HCT116 (cell line): Measurements from ENCODE around the gene KCNH2. TPM values are rescaled to one million over a fixed set of nuclear protein-coding genes. Genes with fewer than 3 reads are reported as not detected.

Experiments
- ATAC-seq: fragments of 200-7000 bp; cut with Tn5 transposase; 2 replicates; pipeline ENCODE4 v1.9.1; 2020; ENCODE audit warnings: mild to moderate bottlenecking, moderate library complexity
- BruUV-seq: library from RNA; stranded (reverse); fragments of 400-500 nt; replicated peaks from 2 replicates; lab custom pipeline; 2021; lab: Mats Ljungman, UMichigan
- CTCF ChIA-PET: fragments of 300-600 bp; sonication (Branson Sonifier 250); formaldehyde crosslinking; loops from one replicate; lab custom pipeline; 2021; ENCODE audit warnings: antibody characterized with exemption; lab: Charles Lee
- POLR2A ChIA-PET: fragments of 300-600, 350-600 bp; sonication (Branson Sonifier 250); formaldehyde crosslinking; loops from one replicate; lab custom pipeline; 2021; ENCODE audit warnings: antibody characterized with exemption; lab: Charles Lee
- RAD21 ChIA-PET, 2 experiments: fragments of 300-600 bp; sonication (Branson Sonifier 250); formaldehyde crosslinking; loops; one replicate each; lab custom pipeline; 2023; ENCODE audit warnings: low total read pairs in 2 of 2; ENCODE audit not compliant: uncharacterized antibody in 2 of 2, unreplicated experiment in 2 of 2, low non-redundant PET in 1 of 2; lab: Charles Lee
- DNase-seq: peaks from one replicate; pipeline ENCODE4 v3.0.0-alpha.2; 2010; ENCODE audit warnings: low read depth, low spot score
- H2AFZ ChIP-seq: fragments of 200-600 bp; shearing (Covaris generic), sonication (generic); 2 replicates; pipeline ENCODE4 v1.6.1; 2017; ENCODE audit warnings: low read depth, mixed run types, mixed read lengths, antibody characterized with exemption, low read length; ENCODE audit not compliant: poor library complexity, severe bottlenecking
- H3K27ac ChIP-seq: 2 replicates; pipeline ENCODE4 v1.5.1; 2012; ENCODE audit warnings: low read depth, low read length
- H3K27me3 ChIP-seq: fragments of 200-600 bp; sonication (generic); 2 replicates; pipeline ENCODE4 v1.6.1; 2016; ENCODE audit warnings: mixed run types, low read length, mixed read lengths; ENCODE audit not compliant: insufficient read depth
- H3K36me3 ChIP-seq, 2 experiments: fragments of 200-500 bp in 1 of 2; fragments of 200-600 bp in 1 of 2; sonication (Bioruptor generic) in 1 of 2; sonication (generic) in 1 of 2; 2 replicates each; pipeline versions ENCODE4 v1.5.1 to v1.6.1; 2014 to 2016; ENCODE audit warnings: low read length in 2 of 2, inconsistent platforms in 1 of 2, mixed read lengths in 1 of 2, mixed run types in 1 of 2; ENCODE audit not compliant: insufficient read depth in 2 of 2, control insufficient read depth in 1 of 2
- H3K4me1 ChIP-seq, 2 experiments: fragments of 200-600 bp in 1 of 2; sonication (generic) in 1 of 2; 2 replicates each; pipeline versions ENCODE4 v1.5.1 to v1.6.1; 2012 to 2017; ENCODE audit warnings: low read length in 2 of 2, inconsistent platforms in 1 of 2, mild to moderate bottlenecking in 1 of 2, mixed read lengths in 1 of 2, mixed run types in 1 of 2, moderate library complexity in 1 of 2; ENCODE audit not compliant: insufficient read depth in 2 of 2, control insufficient read depth in 1 of 2
- H3K4me2 ChIP-seq: fragments of 200-600 bp; sonication (generic); 2 replicates; pipeline ENCODE4 v1.6.1; 2017; ENCODE audit warnings: mixed run types, low read length, mixed read lengths
- H3K4me3 ChIP-seq, 2 experiments: fragments of 200-600 bp in 1 of 2; sonication (generic) in 1 of 2; replicated peaks in 1 of 2; 2 replicates each; pipeline ENCODE4 v1.5.1; 2011 to 2016; ENCODE audit warnings: low read length in 2 of 2, control low read depth in 1 of 2, low read depth in 1 of 2, mild to moderate bottlenecking in 1 of 2, mixed read lengths in 1 of 2, mixed run types in 1 of 2
- H3K79me2 ChIP-seq: fragments of 200-600 bp; sonication (generic); 2 replicates; pipeline ENCODE4 v1.6.1; 2017; ENCODE audit warnings: mild to moderate bottlenecking, mixed run types, low read length, moderate library complexity, mixed read lengths; ENCODE audit not compliant: insufficient read depth
- H3K9ac ChIP-seq: fragments of 200-600 bp; sonication (generic); 2 replicates; pipeline ENCODE4 v1.6.1; 2016; ENCODE audit warnings: low read length, mixed read lengths
- H3K9me2 ChIP-seq: fragments of 200-600 bp; sonication (generic), shearing (Covaris generic); 2 replicates; pipeline ENCODE4 v1.6.1; 2017; ENCODE audit warnings: mixed run types, mild to moderate bottlenecking, moderate library complexity; ENCODE audit not compliant: insufficient read depth
- H3K9me3 ChIP-seq, 2 experiments: fragments of 200-500 bp in 1 of 2; fragments of 200-600 bp in 1 of 2; sonication (Bioruptor generic) in 1 of 2; sonication (generic) in 1 of 2; 2 replicates each; pipeline ENCODE4 v1.6.1; 2014 to 2017; ENCODE audit warnings: low read length in 2 of 2, mixed read lengths in 2 of 2, inconsistent platforms in 1 of 2, low read depth in 1 of 2, mild to moderate bottlenecking in 1 of 2, mixed run types in 1 of 2, moderate library complexity in 1 of 2; ENCODE audit not compliant: control insufficient read depth in 1 of 2, insufficient read depth in 1 of 2
- H4K20me1 ChIP-seq: fragments of 200-600 bp; sonication (generic), shearing (Covaris generic); 2 replicates; pipeline ENCODE4 v1.6.1; 2017; ENCODE audit warnings: mixed run types, mild to moderate bottlenecking, moderate library complexity; ENCODE audit not compliant: insufficient read depth
- CEBPB ChIP-seq: IDR thresholded peaks from 2 replicates; pipeline ENCODE4 v1.6.1; 2012; ENCODE audit warnings: low read depth
- ELF1 ChIP-seq: IDR thresholded peaks from 2 replicates; pipeline ENCODE4 v1.6.1; 2012; ENCODE audit warnings: low read depth, borderline replicate concordance
- FOSL1 ChIP-seq: IDR thresholded peaks from 2 replicates; pipeline ENCODE4 v1.6.1; 2012; ENCODE audit warnings: low read depth
- POLR2A ChIP-seq: IDR thresholded peaks from 2 replicates; pipeline ENCODE4 v1.7.0; 2011; ENCODE audit warnings: borderline replicate concordance; ENCODE audit not compliant: insufficient read depth, insufficient read length; ENCODE audit errors: extremely low read depth
- RAD21 ChIP-seq: IDR thresholded peaks from 2 replicates; pipeline ENCODE4 v1.6.1; 2012; ENCODE audit warnings: low read depth, mild to moderate bottlenecking
- REST ChIP-seq: IDR thresholded peaks from 2 replicates; pipeline ENCODE4 v1.6.1; 2012; ENCODE audit warnings: low read depth
- SP1 ChIP-seq: IDR thresholded peaks from 2 replicates; pipeline ENCODE4 v1.6.1; 2012; ENCODE audit warnings: low read depth
- SRF ChIP-seq: IDR thresholded peaks from 2 replicates; pipeline ENCODE4 v1.6.1; 2012; ENCODE audit warnings: low read depth
- ZFX ChIP-seq: fragments of 450-650 bp; IDR thresholded peaks from 2 replicates; pipeline ENCODE4 v1.6.1; 2017
- ZNF274 ChIP-seq: fragments of 200-500 bp; sonication (Bioruptor generic); IDR thresholded peaks from 2 replicates; pipeline ENCODE4 v1.6.1; 2014; ENCODE audit warnings: mild to moderate bottlenecking, low read depth, low read length, inconsistent platforms
- intact Hi-C: fragments of 100-400 bp; cut with micrococcal nuclease; formaldehyde crosslinking; loops from 2 replicates; pipeline ENCODE4 v1.10.0; 2022
- total RNA-seq: library from RNA; stranded (reverse); gene quantifications from one replicate; pipeline ENCODE4 v1.2.1, GENCODE V29; 2021; ENCODE audit not compliant: unreplicated experiment
- TF ChIP-seq, protein P1 (sequence below): IDR thresholded peaks from 2 replicates; pipeline ENCODE4 v1.6.1; 2011; ENCODE audit warnings: mild to moderate bottlenecking, low read length, moderate library complexity; ENCODE audit not compliant: insufficient replicate concordance; ENCODE audit errors: extremely low read depth
- TF ChIP-seq, protein P2 (sequence below): IDR thresholded peaks from 2 replicates; pipeline ENCODE4 v1.6.1; 2012

Gene KCNH2
- total RNA-seq, 1 experiment from 2014 or later = 9.7 TPM

- TF ChIP-seq REST (no peak), CEBPB (no peak), FOSL1 (no peak), ZFX (no peak), SRF (no peak), ELF1 (no peak), ZNF274 (no peak)
- TF ChIP-seq, protein P1, sequence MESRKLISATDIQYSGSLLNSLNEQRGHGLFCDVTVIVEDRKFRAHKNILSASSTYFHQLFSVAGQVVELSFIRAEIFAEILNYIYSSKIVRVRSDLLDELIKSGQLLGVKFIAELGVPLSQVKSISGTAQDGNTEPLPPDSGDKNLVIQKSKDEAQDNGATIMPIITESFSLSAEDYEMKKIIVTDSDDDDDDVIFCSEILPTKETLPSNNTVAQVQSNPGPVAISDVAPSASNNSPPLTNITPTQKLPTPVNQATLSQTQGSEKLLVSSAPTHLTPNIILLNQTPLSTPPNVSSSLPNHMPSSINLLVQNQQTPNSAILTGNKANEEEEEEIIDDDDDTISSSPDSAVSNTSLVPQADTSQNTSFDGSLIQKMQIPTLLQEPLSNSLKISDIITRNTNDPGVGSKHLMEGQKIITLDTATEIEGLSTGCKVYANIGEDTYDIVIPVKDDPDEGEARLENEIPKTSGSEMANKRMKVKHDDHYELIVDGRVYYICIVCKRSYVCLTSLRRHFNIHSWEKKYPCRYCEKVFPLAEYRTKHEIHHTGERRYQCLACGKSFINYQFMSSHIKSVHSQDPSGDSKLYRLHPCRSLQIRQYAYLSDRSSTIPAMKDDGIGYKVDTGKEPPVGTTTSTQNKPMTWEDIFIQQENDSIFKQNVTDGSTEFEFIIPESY = no peak
- TF ChIP-seq, protein P2, sequence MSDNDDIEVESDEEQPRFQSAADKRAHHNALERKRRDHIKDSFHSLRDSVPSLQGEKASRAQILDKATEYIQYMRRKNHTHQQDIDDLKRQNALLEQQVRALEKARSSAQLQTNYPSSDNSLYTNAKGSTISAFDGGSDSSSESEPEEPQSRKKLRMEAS = no peak
These were observed 27.4 kb upstream of the KCNH2 start (continued) for GRCh38 chr7:151005566-151005965.

DNA sequence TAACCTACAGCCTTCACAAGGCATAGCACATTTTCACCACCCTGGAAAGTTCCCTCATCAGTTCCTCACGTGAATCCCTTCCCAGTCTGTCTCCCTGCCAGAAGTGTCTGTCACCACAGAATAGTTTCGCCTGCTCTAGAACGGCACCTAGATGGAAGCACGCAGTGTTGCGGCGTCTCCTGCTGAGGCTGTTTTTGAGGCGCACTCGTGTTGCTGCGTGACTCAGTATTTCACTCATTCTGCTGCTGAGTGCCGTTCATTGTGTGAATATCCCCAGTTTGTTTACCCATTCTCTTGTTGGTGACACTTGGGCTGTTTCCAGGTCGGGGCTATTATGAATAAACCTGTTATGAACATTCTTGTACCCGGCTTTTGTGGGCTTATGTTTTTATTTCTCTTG lies 25.5 kb upstream of the KCNH2 start:
- Histone ChIP-seq H3K27me3 (no peaks in the 10 kb centered on the region), H3K79me2 (no peaks in the 10 kb centered on the region), H4K20me1 (no peaks in the 10 kb centered on the region), H3K4me3 (no peak overlapping the region), H2AFZ (no peak overlapping the region), H3K4me1 (peaks cover 5 to 7% of the 10 kb centered on the region in 2 experiments; a peak in 2 of 4 replicates), H3K4me2 (0 out of 2 replicates have a peak overlapping the region, but pooled peaks have one; percentile 4), H3K9me3 (no peaks in the 10 kb centered on the region), H3K27ac (no peak overlapping the region), H3K36me3 (no peaks in the 10 kb centered on the region), H3K9me2 (no peaks in the 10 kb centered on the region), H3K9ac (no peak overlapping the region)
- ChIA-PET POLR2A (no interaction called here), RAD21 (no interaction called here), CTCF (no interaction called here)
- DNase-seq (no peak), ATAC-seq (peak; percentile 26; the same call in 1 of the 2 replicates)
- BruUV-seq = no TSS peak
- intact Hi-C loops = no loop called here
- TF ChIP-seq, protein P1 = no peak
- TF ChIP-seq SP1 = no peak
- no peak for TF ChIP-seq CEBPB
- TF ChIP-seq REST = no peak
- no peak for TF ChIP-seq RAD21
- TF ChIP-seq POLR2A = no peak
- no peak for TF ChIP-seq SRF
- TF ChIP-seq ELF1 = no peak
- TF ChIP-seq ZFX = no peak
- TF ChIP-seq, protein P2 = no peak
